Karpas-422 (cell line): ENCODE results near the gene TEKT5. TPM values are rescaled to one million over a fixed set of nuclear protein-coding genes. Genes with fewer than 3 reads are reported as not detected.

Source experiments
- DNase-seq: peaks from one replicate; pipeline ENCODE4 v3.0.0-alpha.2; 2015
- H2AFZ ChIP-seq: fragments of 200-600 bp; sonication (generic); 2 replicates; pipeline ENCODE4 v1.6.1; 2014; ENCODE audit warnings: antibody characterized with exemption, low read length, mixed read lengths
- H3K27ac ChIP-seq: fragments of 200-600 bp; sonication (generic); 2 replicates; pipeline ENCODE4 v1.5.1; 2014; ENCODE audit warnings: mild to moderate bottlenecking, low read length, moderate library complexity
- H3K27me3 ChIP-seq: fragments of 200-600 bp; sonication (generic); 2 replicates; pipeline ENCODE4 v1.6.1; 2014; ENCODE audit warnings: low read length, mixed read lengths
- H3K36me3 ChIP-seq: fragments of 200-600 bp; sonication (generic); 2 replicates; pipeline ENCODE4 v1.6.1; 2014; ENCODE audit warnings: low read length, mixed read lengths; ENCODE audit not compliant: insufficient read depth
- H3K4me1 ChIP-seq: fragments of 200-600 bp; sonication (generic); 2 replicates; pipeline ENCODE4 v1.6.1; 2014; ENCODE audit warnings: mild to moderate bottlenecking, low read length, mixed read lengths
- H3K4me2 ChIP-seq: fragments of 200-600 bp; sonication (generic); 2 replicates; pipeline ENCODE4 v1.6.1; 2014; ENCODE audit warnings: low read length, low read depth, mild to moderate bottlenecking; ENCODE audit not compliant: poor library complexity, severe bottlenecking
- H3K4me3 ChIP-seq: fragments of 200-600 bp; sonication (generic); 2 replicates; pipeline ENCODE4 v1.5.1; 2014; ENCODE audit warnings: mild to moderate bottlenecking, antibody characterized with exemption, low read length, mixed read lengths
- H3K79me2 ChIP-seq: fragments of 200-600 bp; sonication (generic); 2 replicates; pipeline ENCODE4 v1.6.1; 2014; ENCODE audit warnings: mild to moderate bottlenecking, low read length, mixed read lengths
- H3K9ac ChIP-seq: fragments of 200-600 bp; sonication (generic); 2 replicates; pipeline ENCODE4 v1.6.0; 2014; ENCODE audit warnings: low read length
- H3K9me2 ChIP-seq: fragments of 200-600 bp; sonication (generic), shearing (Covaris generic); replicated peaks from 2 replicates; pipeline ENCODE4 v1.6.0; 2014; ENCODE audit warnings: mild to moderate bottlenecking, low read length, moderate library complexity; ENCODE audit not compliant: insufficient read depth
- H3K9me3 ChIP-seq: fragments of 300-700, 200-600 bp; sonication (generic); 2 replicates; pipeline ENCODE4 v1.6.1; 2014; ENCODE audit warnings: low read length, mixed read lengths
- H4K20me1 ChIP-seq: fragments of 200-600 bp; sonication (generic); 2 replicates; pipeline ENCODE4 v1.6.1; 2014; ENCODE audit warnings: mild to moderate bottlenecking, antibody characterized with exemption, low read length, low read depth; ENCODE audit not compliant: insufficient read depth
- total RNA-seq: library from RNA; depleted of rRNA; stranded (reverse); fragments of >200 nt; shearing (Covaris generic); gene quantifications from 2 replicates; pipeline ENCODE4 v1.2.3, GENCODE V29; 2014; ENCODE audit warnings: low replicate concordance

TEKT5 gene
- total RNA-seq, 1 experiment from 2014 or later: 2.6 TPM

DNA sequence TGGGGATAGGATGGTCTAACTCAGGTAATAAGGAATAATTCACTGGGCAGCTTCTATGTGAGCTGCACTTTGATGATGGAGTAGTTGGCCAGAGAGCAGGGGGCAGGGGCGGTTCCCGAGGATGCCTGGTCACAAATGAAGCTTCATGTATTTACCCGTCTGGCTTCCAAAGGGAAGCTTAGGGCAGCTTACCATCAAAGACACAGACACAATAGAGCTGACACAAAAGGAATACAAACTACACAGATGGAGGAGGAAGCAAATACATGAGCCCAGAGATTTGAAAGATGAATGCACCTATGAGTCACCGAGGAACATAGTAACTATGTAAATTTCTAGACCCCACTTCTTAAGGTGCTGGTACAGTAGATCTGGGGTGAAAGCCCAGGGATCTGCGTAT is 105.6 kb downstream of the TEKT5 start:
- Histone ChIP-seq H3K9me2 (no peaks in the 10 kb centered on the region), H3K9me3 (no peaks in the 10 kb centered on the region), H3K4me3 (no peak overlapping the region), H3K27ac (no peak overlapping the region), H3K79me2 (no peaks in the 10 kb centered on the region), H4K20me1 (no peaks in the 10 kb centered on the region), H3K27me3 (no peaks in the 10 kb centered on the region), H3K36me3 (no peaks in the 10 kb centered on the region), H3K4me2 (no peak overlapping the region), H3K9ac (no peak overlapping the region), H3K4me1 (no peaks in the 10 kb centered on the region), H2AFZ (no peak overlapping the region)
- DNase-seq: no peak

DNA sequence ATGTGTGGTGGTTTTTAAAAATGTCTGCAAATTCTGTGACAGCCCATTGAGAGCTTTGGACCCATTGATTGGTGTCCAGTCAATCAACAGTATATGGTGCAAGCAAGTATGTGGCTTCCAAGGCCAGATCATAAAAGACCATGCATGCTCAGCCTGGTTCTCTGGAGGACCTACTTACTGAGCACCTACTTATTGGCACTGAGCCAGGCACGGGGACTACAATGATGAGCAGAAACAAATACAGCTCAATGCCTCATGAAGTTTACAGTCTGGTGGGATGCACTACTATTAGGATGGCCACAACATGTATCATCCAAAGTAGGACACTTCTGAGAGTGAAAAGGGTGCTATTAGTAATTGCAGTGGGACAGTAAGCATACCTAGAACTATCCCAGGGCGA is 107.1 kb downstream of the TEKT5 start:
- DNase-seq: no peak
- Histone ChIP-seq H3K9me2 (no peaks in the 10 kb centered on the region), H2AFZ (no peak overlapping the region), H3K4me1 (no peaks in the 10 kb centered on the region), H3K79me2 (no peaks in the 10 kb centered on the region), H3K9ac (no peak overlapping the region), H3K27ac (no peak overlapping the region), H3K4me3 (no peak overlapping the region), H4K20me1 (no peaks in the 10 kb centered on the region), H3K36me3 (no peaks in the 10 kb centered on the region), H3K4me2 (no peak overlapping the region), H3K27me3 (no peaks in the 10 kb centered on the region), H3K9me3 (no peaks in the 10 kb centered on the region)

GRCh38 chr16:10584981-10585438 is 109.7 kb downstream of the TEKT5 start:
- Histone ChIP-seq H3K36me3 (no peaks in the 10 kb centered on the region), H3K9ac (no peak overlapping the region), H3K4me1 (no peaks in the 10 kb centered on the region), H2AFZ (no peak overlapping the region), H3K27ac (no peak overlapping the region), H3K9me3 (no peaks in the 10 kb centered on the region), H4K20me1 (no peaks in the 10 kb centered on the region), H3K27me3 (no peaks in the 10 kb centered on the region), H3K4me3 (no peak overlapping the region), H3K9me2 (no peaks in the 10 kb centered on the region), H3K79me2 (no peaks in the 10 kb centered on the region), H3K4me2 (no peak overlapping the region)
- no peak for DNase-seq

- H4K20me1 ChIP-seq: no peaks in the 10 kb centered on the region
- H3K9ac ChIP-seq: no peak overlapping the region
- H3K36me3 ChIP-seq: no peaks in the 10 kb centered on the region
- no peak for DNase-seq
- H3K4me3 ChIP-seq: no peak overlapping the region
- no peak overlapping the region for H3K27ac ChIP-seq
- no peaks in the 10 kb centered on the region for H3K9me2 ChIP-seq
- no peaks in the 10 kb centered on the region for H3K79me2 ChIP-seq
- H3K4me2 ChIP-seq: no peak overlapping the region
- no peaks in the 10 kb centered on the region for H3K4me1 ChIP-seq
- H3K27me3 ChIP-seq: no peaks in the 10 kb centered on the region
- H2AFZ ChIP-seq: no peak overlapping the region
- H3K9me3 ChIP-seq: no peaks in the 10 kb centered on the region
These were observed 111.5 kb downstream of the TEKT5 start for GRCh38 chr16:10583269-10583668.

- H3K9ac ChIP-seq: no peak overlapping the region
- no peaks in the 10 kb centered on the region for H4K20me1 ChIP-seq
- no peaks in the 10 kb centered on the region for H3K36me3 ChIP-seq
- no peaks in the 10 kb centered on the region for H3K79me2 ChIP-seq
- H3K27me3 ChIP-seq: no peaks in the 10 kb centered on the region
- no peak overlapping the region for H3K4me2 ChIP-seq
- H3K4me3 ChIP-seq: no peak overlapping the region
- DNase-seq: no peak
- no peaks in the 10 kb centered on the region for H3K9me2 ChIP-seq
- peaks cover 8% of the 10 kb centered on the region for H3K4me1 ChIP-seq
- H3K9me3 ChIP-seq: no peaks in the 10 kb centered on the region
- no peak overlapping the region for H3K27ac ChIP-seq
- no peak overlapping the region for H2AFZ ChIP-seq
These were observed 113.2 kb downstream of the TEKT5 start for GRCh38 chr16:10581507-10581906.

DNA sequence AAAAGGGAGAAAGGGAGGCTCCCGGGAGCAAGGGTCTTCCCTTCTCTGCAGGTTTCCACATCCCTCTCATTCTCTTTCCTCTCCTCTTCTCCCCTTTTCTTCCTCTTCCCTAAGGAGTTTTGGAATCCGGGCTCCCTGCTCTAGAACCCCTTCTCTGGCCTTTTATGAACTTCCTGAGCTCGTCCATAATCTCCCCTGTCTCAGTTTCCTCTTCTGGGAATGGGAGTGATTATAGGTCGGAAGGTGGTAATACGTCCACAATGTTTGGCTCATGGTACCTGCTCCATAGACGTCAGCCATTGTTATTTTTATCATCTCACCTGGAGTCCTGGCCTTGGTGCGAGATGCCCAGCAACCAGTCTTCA is 113.9 kb downstream of the TEKT5 start:
- H3K4me2 ChIP-seq: no peak overlapping the region
- no peaks in the 10 kb centered on the region for H3K27me3 ChIP-seq
- no peaks in the 10 kb centered on the region for H3K36me3 ChIP-seq
- no peaks in the 10 kb centered on the region for H3K79me2 ChIP-seq
- H2AFZ ChIP-seq: no peak overlapping the region
- H3K27ac ChIP-seq: no peak overlapping the region
- DNase-seq: no peak
- no peaks in the 10 kb centered on the region for H4K20me1 ChIP-seq
- no peaks in the 10 kb centered on the region for H3K9me2 ChIP-seq
- no peak overlapping the region for H3K4me3 ChIP-seq
- peaks cover 8% of the 10 kb centered on the region for H3K4me1 ChIP-seq
- H3K9ac ChIP-seq: no peak overlapping the region
- H3K9me3 ChIP-seq: no peaks in the 10 kb centered on the region

GRCh38 chr16:10579965-10580882 is 114.5 kb downstream of the TEKT5 start, which contains the start of gene EMP2:
Gene EMP2, minus strand, starts transcription at chr16:10580598. Its CDS starts 32,981 bp downstream, at chr16:10547617.
- no peak within 1 kb of the TSS for H3K4me2 ChIP-seq
- no peak for DNase-seq

DNA sequence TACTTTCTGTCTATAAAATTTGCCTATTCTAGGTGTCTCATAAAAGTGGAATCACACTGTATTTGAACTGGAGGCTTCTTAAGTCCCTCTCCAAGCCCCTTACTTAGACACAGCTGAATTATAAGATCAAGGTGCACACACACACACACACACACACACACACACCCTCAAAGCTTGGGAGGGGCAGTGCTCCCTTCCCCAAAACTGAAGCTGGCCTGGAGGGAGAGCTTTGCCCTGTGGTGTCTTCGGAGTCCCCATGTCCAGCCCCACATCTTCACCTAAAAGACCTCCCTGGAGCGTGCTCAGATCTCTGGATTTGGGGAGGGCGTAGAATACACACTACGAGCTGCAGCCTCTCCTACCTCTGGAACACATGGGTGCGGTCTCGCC is 115.2 kb downstream of the TEKT5 start:
- no peaks in the 10 kb centered on the region for H3K9me2 ChIP-seq
- H2AFZ ChIP-seq: no peak overlapping the region
- no peaks in the 10 kb centered on the region for H3K36me3 ChIP-seq
- H3K9me3 ChIP-seq: no peaks in the 10 kb centered on the region
- H3K4me1 ChIP-seq: peaks cover 8% of the 10 kb centered on the region
- no peak overlapping the region for H3K9ac ChIP-seq
- no peaks in the 10 kb centered on the region for H3K79me2 ChIP-seq
- H3K4me3 ChIP-seq: no peak overlapping the region
- no peak overlapping the region for H3K4me2 ChIP-seq
- H3K27ac ChIP-seq: no peak overlapping the region
- DNase-seq: no peak
- no peaks in the 10 kb centered on the region for H4K20me1 ChIP-seq
- no peaks in the 10 kb centered on the region for H3K27me3 ChIP-seq

More at GRCh38 chr16:10579965-10580882, 114.5 kb downstream of the TEKT5 start, which contains the start of gene EMP2:
- no peaks in the 10 kb centered on the region for H3K36me3 ChIP-seq
- H3K27me3 ChIP-seq: no peaks in the 10 kb centered on the region
- no peaks in the 10 kb centered on the region for H3K9me3 ChIP-seq
- no peak within 1 kb of the TSS for H3K4me3 ChIP-seq
- H3K27ac ChIP-seq: no peak within 1 kb of the TSS
- no peak within 1 kb of the TSS for H3K9ac ChIP-seq
- H4K20me1 ChIP-seq: no peaks in the 10 kb centered on the region
- no peaks in the 10 kb centered on the region for H3K79me2 ChIP-seq
- peaks cover 8% of the 10 kb centered on the region for H3K4me1 ChIP-seq
- no peaks in the 10 kb centered on the region for H3K9me2 ChIP-seq
- no peak within 1 kb of the TSS for H2AFZ ChIP-seq
